Thyroid gland (tissue), 4 donors: ENCODE data around the gene GMCL2.

ENCODE experiments used
- POLR2A ChIP-seq, 2 donors: fragments of 450-650 bp; IDR thresholded peaks; one replicate each; pipeline ENCODE4 v1.6.1; 2017; ENCODE audit warnings: antibody characterized with exemption in 2 of 2, mild to moderate bottlenecking in 2 of 2, moderate library complexity in 1 of 2
- TF ChIP-seq, protein P1 (sequence below), 6 experiments: fragments of 200-600 bp in 3 of 6; fragments of 450-650 bp in 3 of 6; sonication (generic) in 3 of 6; IDR thresholded peaks; one replicate each; pipeline ENCODE4 v1.5.1; 2016 to 2019; ENCODE audit warnings: antibody characterized with exemption in 6 of 6, mild to moderate bottlenecking in 2 of 6, inconsistent platforms in 1 of 6, moderate library complexity in 1 of 6

DNA sequence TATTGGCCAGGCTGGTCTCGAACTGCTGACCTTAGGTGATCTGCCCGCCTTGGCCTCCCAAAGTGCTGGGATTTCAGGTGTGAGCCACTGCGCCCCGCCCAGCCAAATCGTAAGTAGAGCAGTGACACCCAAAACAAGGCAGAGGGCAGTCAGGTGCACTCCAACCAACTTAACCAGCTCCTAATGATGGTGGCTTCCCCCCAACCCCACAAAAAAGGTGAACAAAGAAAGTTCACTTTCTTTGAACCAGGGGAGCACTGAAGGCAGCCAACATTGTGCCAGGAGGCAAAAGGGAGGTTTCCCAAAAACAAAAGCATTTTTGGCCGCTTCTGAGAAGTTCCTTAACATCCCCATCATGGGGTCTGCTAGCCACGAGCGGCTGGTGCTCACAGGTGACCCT, 9.6 kb downstream of the GMCL2 start:
- TF ChIP-seq, protein P1, sequence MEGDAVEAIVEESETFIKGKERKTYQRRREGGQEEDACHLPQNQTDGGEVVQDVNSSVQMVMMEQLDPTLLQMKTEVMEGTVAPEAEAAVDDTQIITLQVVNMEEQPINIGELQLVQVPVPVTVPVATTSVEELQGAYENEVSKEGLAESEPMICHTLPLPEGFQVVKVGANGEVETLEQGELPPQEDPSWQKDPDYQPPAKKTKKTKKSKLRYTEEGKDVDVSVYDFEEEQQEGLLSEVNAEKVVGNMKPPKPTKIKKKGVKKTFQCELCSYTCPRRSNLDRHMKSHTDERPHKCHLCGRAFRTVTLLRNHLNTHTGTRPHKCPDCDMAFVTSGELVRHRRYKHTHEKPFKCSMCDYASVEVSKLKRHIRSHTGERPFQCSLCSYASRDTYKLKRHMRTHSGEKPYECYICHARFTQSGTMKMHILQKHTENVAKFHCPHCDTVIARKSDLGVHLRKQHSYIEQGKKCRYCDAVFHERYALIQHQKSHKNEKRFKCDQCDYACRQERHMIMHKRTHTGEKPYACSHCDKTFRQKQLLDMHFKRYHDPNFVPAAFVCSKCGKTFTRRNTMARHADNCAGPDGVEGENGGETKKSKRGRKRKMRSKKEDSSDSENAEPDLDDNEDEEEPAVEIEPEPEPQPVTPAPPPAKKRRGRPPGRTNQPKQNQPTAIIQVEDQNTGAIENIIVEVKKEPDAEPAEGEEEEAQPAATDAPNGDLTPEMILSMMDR (IDR thresholded peaks at IDR 0.05), result no peak
- no peak for TF ChIP-seq POLR2A (IDR thresholded peaks at IDR 0.05)
